ENCODE data around the gene SLC30A1.

DNA sequence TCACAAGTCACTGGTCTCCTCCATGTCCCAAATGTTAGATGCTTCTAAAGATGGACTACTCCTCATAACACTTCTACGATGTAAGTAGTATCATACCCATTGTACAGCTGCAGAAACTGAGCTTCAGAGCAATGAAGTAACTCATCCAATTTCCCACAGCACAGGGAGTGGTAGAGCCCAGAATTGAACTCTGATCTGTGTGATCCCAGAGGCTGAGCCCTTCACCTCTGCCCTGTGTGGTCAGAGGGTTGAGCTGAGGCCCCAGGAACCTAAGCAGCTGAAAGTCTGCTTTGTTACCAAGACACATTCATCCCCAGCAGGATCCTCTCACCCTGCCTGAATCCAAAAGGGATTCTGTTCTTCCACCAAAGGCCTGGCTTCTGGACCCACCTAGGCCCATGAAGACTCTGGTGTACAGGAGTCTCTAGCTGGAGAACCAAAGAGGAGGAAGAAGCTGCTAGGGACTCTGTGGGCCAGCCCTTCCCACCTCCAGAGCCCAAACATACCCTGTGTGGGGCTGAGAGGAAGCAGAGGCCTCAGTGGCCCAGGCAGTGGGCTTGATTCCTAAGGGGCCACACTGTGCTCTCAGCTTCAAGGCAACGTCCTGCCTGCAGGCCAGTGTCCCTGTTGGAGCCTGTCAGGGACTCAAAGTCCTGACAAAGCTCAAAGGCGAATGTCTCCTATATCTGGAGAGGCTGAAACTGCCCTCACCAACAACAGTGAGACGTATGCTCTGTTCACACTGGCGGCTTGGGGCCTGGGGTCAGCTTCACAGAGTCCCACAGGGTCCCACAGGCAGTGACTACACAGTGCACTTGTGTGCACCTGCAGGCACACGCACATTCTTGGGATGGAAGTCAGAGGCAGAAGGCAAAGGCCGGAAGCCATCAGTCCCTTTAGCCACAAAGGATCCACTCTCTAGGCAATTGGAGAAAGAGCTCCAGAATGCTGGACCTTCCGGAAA lies 40.4 kb upstream of the SLC30A1 start:
- TF ChIP-seq JUND (IDR thresholded peaks at IDR 0.05) (no peak), POLR2AphosphoS5 (IDR thresholded peaks at IDR 0.05; ENCODE audit: low read depth, low read length) (no peak), SRF (IDR thresholded peaks at IDR 0.05; ENCODE audit: low read depth) (no peak)

All from HCT116 (cell line).